ENCODE measurements around the gene KATNBL1. TPM values are rescaled to one million over a fixed set of nuclear protein-coding genes. Genes with fewer than 3 reads are reported as not detected.
A peak's percentile ranks its signal among the peaks of the same experiment; 100 is the strongest.
"Not testable (repeated sequence)": the region's sequence is repeated elsewhere in the genome, so short reads cannot be mapped to it uniquely, and the experiment has no call there.

KATNBL1 gene
- total RNA-seq, 3 donors from 2014 or later (not counting 1 experiment from before 2014, with no cell fraction given) = 24.0 to 33.8 (median 26.1) TPM

DNA sequence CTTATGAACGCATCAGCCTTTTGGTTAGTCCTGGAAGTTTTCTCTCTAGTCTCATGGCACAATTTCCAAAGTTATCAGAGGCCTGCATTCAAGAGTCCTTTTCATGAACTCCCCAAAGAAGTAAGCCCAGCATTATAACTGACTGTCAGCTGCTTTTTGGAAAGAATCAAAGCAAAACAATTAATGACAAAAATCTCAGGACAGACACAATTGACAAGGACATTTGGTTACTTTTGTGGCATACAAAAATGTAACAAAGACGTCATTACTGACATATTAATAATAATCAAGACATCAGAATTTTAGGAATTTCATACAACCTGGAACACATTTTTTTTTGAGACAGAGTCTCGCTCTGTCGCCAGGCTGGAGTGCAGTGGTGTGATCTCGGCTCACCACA lies 21.2 kb downstream of the KATNBL1 start:
- Histone ChIP-seq H3K27ac (ENCODE audit: low read length) (no peak overlapping the region), H3K27me3 (ENCODE audit: control insufficient read depth, insufficient read depth, low read length) (no peaks in the 10 kb centered on the region), H3K9me3 (ENCODE audit: control insufficient read depth, insufficient read depth, low read length) (no peaks in the 10 kb centered on the region), H3K4me3 (ENCODE audit: low read length) (no peak overlapping the region), H3K4me1 (ENCODE audit: control insufficient read depth, insufficient read depth, low read length) (no peaks in the 10 kb centered on the region), H3K36me3 (ENCODE audit: control insufficient read depth, insufficient read depth, low read length) (no peaks in the 10 kb centered on the region)
- TF ChIP-seq CTCF (IDR thresholded peaks at IDR 0.05) = no peak
- Mint-ChIP-seq H3K4me3 (no peak overlapping the region), H3K9me3 (no peaks in the 10 kb centered on the region), H3K4me1 (peaks cover 20 to 26% of the 10 kb centered on the region in 2 donors), H3K36me3 (no peaks in the 10 kb centered on the region), H3K27ac (no peak overlapping the region), H3K27me3 (ENCODE audit: low read depth in 2 of 2) (no peaks in the 10 kb centered on the region)
- intact Hi-C loops (cut with micrococcal nuclease) = no loop called here
- WGBS (ENCODE audit: insufficient coverage) = 97% methylated on average over 5 of the region's 5 CpGs
- DNase-seq (no peak), ATAC-seq (no peak)

- Mint-ChIP-seq H3K4me1 (peaks cover 16 to 24% of the 10 kb centered on the region in 2 donors), H3K4me3 (no peak overlapping the region), H3K36me3 (no peaks in the 10 kb centered on the region), H3K27me3 (ENCODE audit: low read depth in 2 of 2) (no peaks in the 10 kb centered on the region), H3K9me3 (no peaks in the 10 kb centered on the region), H3K27ac (no peak overlapping the region)
- ATAC-seq (no peak), DNase-seq (no peak)
- Histone ChIP-seq H3K27ac (ENCODE audit: low read length) (no peak overlapping the region), H3K9me3 (ENCODE audit: control insufficient read depth, insufficient read depth, low read length) (no peaks in the 10 kb centered on the region), H3K4me1 (ENCODE audit: control insufficient read depth, insufficient read depth, low read length) (no peaks in the 10 kb centered on the region), H3K4me3 (ENCODE audit: low read length) (no peak overlapping the region), H3K36me3 (ENCODE audit: control insufficient read depth, insufficient read depth, low read length) (no peaks in the 10 kb centered on the region), H3K27me3 (ENCODE audit: control insufficient read depth, insufficient read depth, low read length) (no peaks in the 10 kb centered on the region)
- intact Hi-C loops (cut with micrococcal nuclease) = no loop called here
- WGBS (ENCODE audit: insufficient coverage) = 98% methylated on average over 4 of the region's 4 CpGs
- TF ChIP-seq CTCF (IDR thresholded peaks at IDR 0.05) = no peak
These were observed 24.2 kb downstream of the KATNBL1 start for GRCh38 chr15:34185666-34186065.

- Histone ChIP-seq H3K27ac (ENCODE audit: low read length) (no peak overlapping the region), H3K36me3 (ENCODE audit: control insufficient read depth, insufficient read depth, low read length) (no peaks in the 10 kb centered on the region), H3K4me3 (ENCODE audit: low read length) (no peak overlapping the region), H3K27me3 (ENCODE audit: control insufficient read depth, insufficient read depth, low read length) (no peaks in the 10 kb centered on the region), H3K9me3 (ENCODE audit: control insufficient read depth, insufficient read depth, low read length) (no peaks in the 10 kb centered on the region), H3K4me1 (ENCODE audit: control insufficient read depth, insufficient read depth, low read length) (no peaks in the 10 kb centered on the region)
- H3K9me3 Mint-ChIP-seq = no peaks in the 10 kb centered on the region
- H3K4me3 Mint-ChIP-seq = no peak overlapping the region
- H3K36me3 Mint-ChIP-seq = no peaks in the 10 kb centered on the region
- 88% methylated on average over 4 of the region's 4 CpGs for WGBS (ENCODE audit: insufficient coverage)
- no peak for TF ChIP-seq CTCF (IDR thresholded peaks at IDR 0.05)
- H3K4me1 Mint-ChIP-seq = peaks cover 20 to 36% of the 10 kb centered on the region in 2 donors
- intact Hi-C loops (cut with micrococcal nuclease) = no loop called here
- no peak for ATAC-seq
- no peak overlapping the region for H3K27ac Mint-ChIP-seq
- no peak for DNase-seq
- no peaks in the 10 kb centered on the region for H3K27me3 Mint-ChIP-seq (ENCODE audit: low read depth in 2 of 2)
These were observed 27.0 kb downstream of the KATNBL1 start for GRCh38 chr15:34182942-34183341.

GRCh38 chr15:34179234-34179633 lies 30.7 kb downstream of the KATNBL1 start:
- H3K4me1 ChIP-seq (ENCODE audit: control insufficient read depth, insufficient read depth, low read length) = no peaks in the 10 kb centered on the region
- H3K4me1 Mint-ChIP-seq = peaks cover 16 to 21% of the 10 kb centered on the region in 2 donors
- H3K36me3 Mint-ChIP-seq = peaks cover 2% of the 10 kb centered on the region
- no peaks in the 10 kb centered on the region for H3K36me3 ChIP-seq (ENCODE audit: control insufficient read depth, insufficient read depth, low read length)
- no peak for TF ChIP-seq CTCF (IDR thresholded peaks at IDR 0.05)
- H3K9me3 Mint-ChIP-seq = peaks cover 1% of the 10 kb centered on the region in 2 donors
- H3K27ac ChIP-seq (ENCODE audit: low read length) = no peak overlapping the region
- ATAC-seq (no peak), DNase-seq (no peak)
- intact Hi-C loops (cut with micrococcal nuclease) = no loop called here
- no peaks in the 10 kb centered on the region for H3K9me3 ChIP-seq (ENCODE audit: control insufficient read depth, insufficient read depth, low read length)
- H3K27me3 Mint-ChIP-seq (ENCODE audit: low read depth in 2 of 2) = no peaks in the 10 kb centered on the region
- peak overlapping the region; percentile 27 to 73 for H3K27ac Mint-ChIP-seq
- WGBS (ENCODE audit: insufficient coverage) = no CpG with 5 or more reads among the region's 3 CpGs
- no peak overlapping the region for H3K4me3 Mint-ChIP-seq
- H3K27me3 ChIP-seq (ENCODE audit: control insufficient read depth, insufficient read depth, low read length) = no peaks in the 10 kb centered on the region
- no peak overlapping the region for H3K4me3 ChIP-seq (ENCODE audit: low read length)

DNA sequence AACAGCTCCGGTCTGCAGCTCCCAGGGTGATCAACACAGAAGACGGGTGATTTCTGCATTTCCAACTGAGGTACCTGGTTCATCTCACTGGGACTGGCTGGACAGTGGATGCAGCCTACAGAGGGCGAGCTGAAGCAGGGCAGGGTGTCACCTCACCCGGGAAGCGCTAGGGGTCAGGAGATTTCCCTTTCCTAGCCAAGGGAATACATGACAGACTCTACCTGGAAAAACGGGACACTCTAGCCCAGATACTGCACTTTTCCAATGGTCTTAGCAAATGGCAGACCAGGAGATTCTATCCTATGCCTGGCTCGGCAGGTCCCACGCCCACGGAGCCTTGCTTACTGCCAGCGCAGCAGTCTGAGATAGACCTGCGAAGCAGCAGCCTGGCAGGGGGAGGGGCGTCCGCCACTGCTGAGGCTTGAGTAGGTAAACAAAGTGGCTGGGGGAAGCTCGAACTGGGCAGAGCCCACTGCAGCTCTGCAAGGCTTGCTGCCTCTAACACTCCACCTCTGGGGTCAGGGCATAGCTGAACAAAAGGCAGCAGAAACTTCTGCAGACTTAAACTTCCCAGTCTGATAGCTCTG lies 43.8 kb downstream of the KATNBL1 start:
- H3K4me1 ChIP-seq (ENCODE audit: control insufficient read depth, insufficient read depth, low read length); H3K36me3 ChIP-seq (ENCODE audit: control insufficient read depth, insufficient read depth, low read length); ATAC-seq; H3K27me3 ChIP-seq (ENCODE audit: control insufficient read depth, insufficient read depth, low read length); DNase-seq; H3K4me3 ChIP-seq (ENCODE audit: low read length); H3K27me3 Mint-ChIP-seq (ENCODE audit: low read depth in 2 of 2); H3K4me3 Mint-ChIP-seq; intact Hi-C loops (cut with micrococcal nuclease); H3K9me3 ChIP-seq (ENCODE audit: control insufficient read depth, insufficient read depth, low read length); H3K27ac Mint-ChIP-seq; H3K27ac ChIP-seq (ENCODE audit: low read length): not testable (repeated sequence)
- Mint-ChIP-seq H3K36me3 (peaks cover 15% of the 10 kb centered on the region), H3K9me3 (peaks cover 4 to 11% of the 10 kb centered on the region in 2 donors), H3K4me1 (peaks cover 39 to 49% of the 10 kb centered on the region in 2 donors)
- 97% methylated on average over 14 of the region's 14 CpGs for WGBS (ENCODE audit: insufficient coverage)

Measured in natural killer cell (primary cell).